ENCODE measurements around the gene CYB561A3. TPM values are rescaled to one million over a fixed set of nuclear protein-coding genes. Genes with fewer than 3 reads are reported as not detected.

The CYB561A3 gene
- total RNA-seq, 2 experiments from 2014 or later = 49.4 to 59.6 TPM

Other genes starting within 250 kb of the CYB561A3 start
- gene VPS37C, start 200.5 kb downstream of the CYB561A3 start, total RNA-seq = 1 to 10 TPM; 5.5 to 5.8 TPM
- gene PGA3, start 158.4 kb downstream of the CYB561A3 start, total RNA-seq = not detected
- not detected for gene PGA4, start 139.5 kb downstream of the CYB561A3 start, total RNA-seq
- gene PGA5, start 120.7 kb downstream of the CYB561A3 start, total RNA-seq = not detected
- gene VWCE, start 66.6 kb downstream of the CYB561A3 start, total RNA-seq = 1 to 10 TPM; 1.6 to 1.7 TPM
- 100 to 1,000 TPM; 207 to 222 TPM for gene DDB1, start 28.8 kb downstream of the CYB561A3 start, total RNA-seq
- 10 to 100 TPM; 40.0 to 46.9 TPM for gene TKFC, start 28.7 kb downstream of the CYB561A3 start, total RNA-seq
- gene TMEM138, start 492 bp upstream of the CYB561A3 start, total RNA-seq = 10 to 100 TPM; 52.0 to 60.4 TPM
- gene TMEM216, start 30.7 kb upstream of the CYB561A3 start, total RNA-seq = 1 to 10 TPM; 3.7 to 6.3 TPM
- 100 to 1,000 TPM; 106 to 133 TPM for gene CPSF7, start 68.1 kb upstream of the CYB561A3 start, total RNA-seq
- gene SDHAF2, start 68.2 kb upstream of the CYB561A3 start, total RNA-seq = 10 to 100 TPM; 42.4 to 48.3 TPM
- not detected for gene LRRC10B, start 146.9 kb upstream of the CYB561A3 start, total RNA-seq
- not detected for gene SYT7, start 219.2 kb upstream of the CYB561A3 start, total RNA-seq

All from activated CD4-positive, alpha-beta T cell treated with anti-CD3 and anti-CD28 coated beads, Interleukin-2, amount 10 ng/mL, durations not matched to agents 7 days and 5 days (primary cell).